Left cardiac atrium (tissue), 4 donors: Measurements from ENCODE around the gene SIM1. TPM values are rescaled to one million over a fixed set of nuclear protein-coding genes. Genes with fewer than 3 reads are reported as not detected.
"Not testable (repeated sequence)": the region's sequence is repeated elsewhere in the genome, so short reads cannot be mapped to it uniquely, and the experiment has no call there.

Experiments used
- ATAC-seq, 2 donors: fragments of 200-7000 bp; cut with Tn5 transposase; one replicate each; pipeline ENCODE4 v1.9.1; 2020; ENCODE audit warnings: mild to moderate bottlenecking in 2 of 2, moderate library complexity in 2 of 2
- DNase-seq: peaks from one replicate; pipeline ENCODE4 v3.0.0-alpha.2; 2020
- intact Hi-C, 2 donors: fragments of 100-400 bp; cut with DNase I; formaldehyde crosslinking; loops; one replicate each; pipeline versions ENCODE4 v1.14.1 to v1.15.1; 2022 to 2023
- total RNA-seq, 2 donors: library from RNA; stranded (reverse); fragmentation: NEBNext Ultra II Directional; extraction: Animal tissue kit (Norgen Biotek cat#: 25700); gene quantifications; one replicate each; pipeline ENCODE4 v1.2.1, GENCODE V29; 2021
- donor health status: DM: no; HTN: yes; CAD: no.
- donor health status: DM: no; HTN: yes; CAD: no; lungs with severe emphysema.
- donor health status: DM: yes; HTN: yes; CAD: no.
- donor health status: Dilated cardiomyopathy.

Gene SIM1
- total RNA-seq, 2 donors from 2014 or later = not detected

DNA sequence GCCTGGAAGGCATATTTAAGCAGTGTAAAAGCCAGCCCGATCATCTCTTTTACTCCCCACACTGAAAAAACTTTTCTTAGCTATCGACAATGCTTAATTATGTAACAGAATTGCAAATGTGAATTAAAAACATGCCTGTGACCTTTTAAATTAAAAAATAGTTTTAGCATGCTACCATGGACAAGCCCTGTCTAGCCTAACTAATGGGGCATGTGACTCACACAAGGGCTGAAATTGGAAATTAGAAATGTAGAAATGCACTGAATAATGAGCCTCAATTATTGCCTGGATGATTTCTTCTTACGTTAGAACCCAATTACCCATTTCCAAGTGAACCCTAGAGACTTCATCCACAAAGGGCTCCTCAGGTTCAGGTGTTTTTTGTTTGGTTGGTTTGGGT is 82.7 kb downstream of the SIM1 start:
- no peak for ATAC-seq
- intact Hi-C loops = no loop called here
- no peak for DNase-seq

DNA sequence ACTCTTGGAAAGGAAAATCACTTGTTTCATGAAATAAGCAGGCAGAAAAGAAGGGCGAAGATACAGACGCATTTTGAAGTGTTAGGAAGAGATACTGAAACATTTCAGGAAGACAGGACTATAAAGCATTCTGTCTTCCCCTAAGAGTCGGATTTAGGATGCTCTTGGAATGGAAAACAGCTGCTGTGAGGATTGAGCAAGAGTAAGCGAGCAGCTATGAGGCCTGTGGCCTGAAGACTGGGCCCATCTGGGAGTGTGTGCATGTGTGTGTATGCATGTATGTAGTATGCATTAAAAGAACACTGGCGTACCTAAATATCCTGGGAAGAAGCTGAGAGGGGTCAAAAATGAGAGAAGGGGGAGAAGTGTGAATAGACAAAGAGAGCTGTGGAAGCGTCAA is 83.6 kb downstream of the SIM1 start:
- ATAC-seq (no peak), DNase-seq (no peak)
- intact Hi-C loops = no loop called here

DNA sequence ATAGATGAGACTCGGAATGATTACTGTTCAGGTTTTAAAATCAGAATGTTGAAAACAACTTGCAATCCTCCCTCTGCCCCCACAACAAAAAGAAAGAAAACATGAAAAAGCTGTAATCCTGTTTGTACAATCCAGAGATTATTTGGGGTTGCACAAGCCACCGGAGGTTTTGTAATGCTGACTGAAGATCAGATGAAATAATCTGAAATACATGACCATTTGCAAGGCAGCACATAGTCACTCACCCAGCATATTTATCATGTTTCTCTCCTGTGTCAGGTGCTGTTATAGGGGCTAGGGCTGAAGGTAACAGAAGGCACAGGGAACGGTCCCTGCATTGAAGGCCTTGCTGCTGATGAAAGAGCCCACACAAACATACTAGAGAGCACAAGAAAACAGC is 85.3 kb downstream of the SIM1 start:
- intact Hi-C loops = no loop called here
- no peak for DNase-seq
- no peak for ATAC-seq

DNA sequence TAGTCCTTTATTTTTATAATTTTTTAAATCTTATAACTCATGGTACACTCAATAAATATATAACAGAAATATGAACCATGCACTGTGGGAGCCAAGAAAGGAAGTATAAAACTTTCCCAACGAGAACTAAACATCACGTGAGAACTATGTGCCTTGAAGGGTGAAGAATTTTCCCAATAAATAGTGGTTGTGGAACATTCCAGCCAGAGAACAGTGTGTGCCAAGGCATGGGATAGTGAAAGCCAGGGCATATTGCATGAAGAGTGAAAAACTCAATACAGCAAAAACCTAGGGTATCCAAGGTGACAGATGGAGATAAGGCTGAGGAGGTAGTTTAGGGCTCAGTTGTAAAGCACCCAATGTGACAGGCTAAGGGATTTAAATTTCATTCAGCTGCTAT is 86.1 kb downstream of the SIM1 start:
- ATAC-seq (no peak), DNase-seq (no peak)
- intact Hi-C loops = no loop called here

DNA sequence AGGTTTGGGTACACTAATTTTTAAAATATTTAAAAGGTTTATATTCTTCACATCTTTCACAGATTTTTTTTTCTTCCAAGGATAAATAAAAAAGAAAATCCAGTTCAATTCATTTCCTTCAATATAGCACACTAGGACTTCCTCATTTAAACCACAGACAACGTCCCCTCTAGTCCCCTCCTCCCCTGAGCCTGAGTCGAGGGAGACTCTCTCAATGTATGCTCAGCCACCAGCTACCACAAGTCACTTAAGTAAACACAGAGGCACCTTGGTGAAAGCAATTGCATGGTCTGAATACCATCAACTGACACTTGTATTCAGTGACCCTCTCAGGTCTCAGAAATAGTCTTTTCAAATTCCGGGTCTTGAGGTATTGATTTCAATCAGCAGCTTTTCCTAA is 88.6 kb downstream of the SIM1 start:
- intact Hi-C loops = no loop called here
- no peak for DNase-seq
- no peak for ATAC-seq

DNA sequence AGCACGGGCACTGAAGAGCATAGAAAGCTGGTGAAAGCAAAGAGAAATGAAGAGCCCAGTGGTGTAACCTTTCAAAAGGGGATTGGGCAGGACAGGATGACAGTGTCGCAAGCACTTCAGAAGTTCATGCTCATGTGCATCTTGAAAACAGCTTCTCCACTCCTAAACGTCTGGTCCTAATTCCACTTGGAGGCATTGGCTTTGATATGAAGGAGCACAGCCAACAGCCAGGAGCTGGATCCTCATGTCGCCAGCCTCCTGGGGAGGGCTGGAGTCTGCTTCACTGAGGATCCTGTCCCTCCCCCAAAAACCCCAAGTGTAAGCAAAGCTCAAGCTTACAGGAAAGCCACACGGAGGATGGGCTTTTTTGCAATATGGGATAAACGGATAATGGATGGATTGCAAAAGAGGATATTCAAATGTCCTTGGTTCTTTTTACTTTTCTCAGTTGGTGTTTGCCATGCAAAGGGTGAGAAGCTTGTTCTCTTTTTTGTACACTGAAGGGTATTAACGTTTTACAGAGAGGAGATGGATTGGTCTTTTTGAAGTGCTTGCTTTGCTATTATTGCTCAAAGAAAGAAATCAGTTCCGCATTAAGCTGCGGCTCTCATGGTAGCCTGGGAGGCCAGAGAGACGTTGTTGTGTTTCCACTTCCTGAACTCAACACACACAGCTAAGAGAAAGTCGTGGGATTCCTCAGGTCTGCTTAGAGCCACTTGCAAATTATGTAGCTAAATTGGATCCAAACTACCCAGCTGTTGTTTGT is 92.2 kb downstream of the SIM1 start:
- DNase-seq (no peak), ATAC-seq (no peak)
- intact Hi-C loops = no loop called here

DNA sequence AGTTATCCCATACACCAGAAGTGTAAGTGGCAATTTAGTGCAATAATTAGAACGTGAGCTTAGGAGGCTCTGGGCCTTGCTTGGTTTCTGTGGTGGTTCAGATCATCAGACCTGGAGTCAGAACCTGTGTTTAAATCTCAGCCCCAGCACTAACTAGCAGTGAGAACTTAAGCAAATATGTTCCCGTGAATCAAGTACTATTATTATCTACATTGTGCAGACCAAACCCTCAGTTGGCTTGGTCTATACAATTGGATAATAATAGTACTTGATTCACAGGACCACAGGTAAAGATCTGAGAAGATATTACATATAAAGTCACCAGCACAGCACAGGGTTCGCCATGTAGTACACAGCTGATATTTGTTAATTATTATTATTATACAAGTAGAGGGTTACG is 93.1 kb downstream of the SIM1 start:
- ATAC-seq (no peak), DNase-seq (no peak)
- intact Hi-C loops = no loop called here

DNA sequence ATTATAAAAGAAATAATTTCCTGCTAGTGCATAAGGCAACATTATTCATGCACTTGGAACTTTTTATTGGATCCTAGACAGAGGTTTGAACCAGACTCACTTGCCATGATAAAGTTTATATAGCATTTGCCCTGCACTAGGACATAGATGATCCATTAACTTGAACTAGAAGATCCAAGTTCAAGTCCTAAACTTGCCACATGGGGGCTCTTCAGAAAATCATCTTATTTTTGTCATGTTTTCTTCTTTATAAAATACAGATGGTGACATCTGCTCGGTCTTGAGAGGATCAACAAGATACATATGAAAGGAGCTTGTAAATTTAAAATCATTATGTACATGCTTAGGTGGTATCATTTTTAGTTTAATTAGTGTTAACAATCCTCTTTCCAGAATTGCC is 94.5 kb downstream of the SIM1 start:
- intact Hi-C loops = no loop called here
- DNase-seq (no peak), ATAC-seq (no peak)

DNA sequence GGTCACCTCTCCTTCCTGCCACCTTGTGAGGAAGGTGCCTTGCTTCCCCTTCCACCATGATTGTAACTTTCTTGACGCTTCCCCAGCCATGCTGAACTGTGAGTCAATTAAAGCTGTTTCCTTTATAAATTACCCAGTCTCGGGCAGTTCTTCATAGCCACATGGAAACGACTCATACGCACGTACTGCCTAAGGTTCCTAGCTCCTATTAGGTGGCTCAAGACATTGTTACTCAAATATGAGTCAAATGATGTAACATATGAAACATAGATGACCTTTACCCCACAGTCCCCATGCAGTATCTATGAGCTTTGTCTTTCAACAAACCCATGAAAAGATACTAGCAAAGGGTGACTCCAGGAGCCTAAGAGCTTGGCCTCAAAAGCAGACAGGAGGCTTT is 98.3 kb downstream of the SIM1 start:
- DNase-seq (no peak), ATAC-seq (no peak)
- intact Hi-C loops = no loop called here

DNA sequence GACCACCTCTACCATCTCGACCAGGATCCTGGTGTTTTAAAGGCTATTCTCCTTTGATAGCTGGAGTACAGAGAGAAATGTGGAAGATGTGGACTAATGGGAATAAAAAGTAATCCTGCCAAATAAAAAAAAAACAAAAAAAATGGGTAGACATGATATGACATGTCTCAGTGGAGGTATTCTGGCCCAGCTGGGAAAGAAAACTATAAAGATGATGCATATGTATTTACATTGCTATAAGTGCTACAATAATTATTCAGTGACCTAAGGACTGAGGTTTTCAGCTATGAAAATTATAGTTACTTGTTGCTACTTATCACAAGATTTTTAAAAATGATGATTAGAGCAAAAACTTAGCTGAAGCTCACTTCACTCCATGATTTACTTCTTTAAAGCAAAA is 101.1 kb downstream of the SIM1 start:
- no peak for DNase-seq
- no peak for ATAC-seq
- intact Hi-C loops = no loop called here

DNA sequence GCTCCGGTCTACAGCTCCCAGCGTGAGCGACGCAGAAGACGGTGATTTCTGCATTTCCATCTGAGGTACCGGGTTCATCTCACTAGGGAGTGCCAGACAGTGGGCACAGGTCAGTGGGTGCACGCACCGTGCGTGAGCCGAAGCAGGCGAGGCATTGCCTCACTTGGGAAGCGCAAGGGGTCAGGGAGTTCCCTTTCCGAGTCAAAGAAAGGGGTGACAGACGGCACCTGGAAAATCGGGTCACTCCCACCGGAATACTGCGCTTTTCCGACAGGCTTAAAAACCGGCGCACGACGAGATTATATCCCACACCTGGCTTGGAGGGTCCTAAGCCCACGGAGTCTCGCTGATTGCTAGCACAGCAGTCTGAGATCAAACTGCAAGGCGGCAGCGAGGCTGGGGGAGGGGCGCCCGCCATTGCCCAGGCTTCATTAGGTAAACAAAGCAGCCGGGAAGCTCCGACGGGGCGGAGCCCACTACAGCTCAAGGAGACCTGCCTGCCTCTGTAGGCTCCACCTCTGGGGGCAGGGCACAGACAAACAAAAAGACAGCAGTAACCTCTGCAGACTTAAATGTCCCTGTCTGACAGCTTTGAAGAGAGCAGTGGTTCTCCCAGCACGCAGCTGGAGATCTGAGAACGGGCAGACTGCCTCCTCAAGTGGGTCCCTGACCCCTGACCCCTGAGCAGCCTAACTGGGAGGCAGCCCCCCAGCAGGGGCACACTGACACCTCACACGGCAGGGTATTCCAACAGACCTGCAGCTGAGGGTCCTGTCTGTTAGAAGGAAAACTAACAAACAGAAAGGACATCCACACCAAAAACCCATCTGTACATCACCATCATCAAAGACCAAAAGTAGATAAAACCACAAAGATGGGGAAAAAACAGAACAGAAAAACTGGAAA is 109.7 kb downstream of the SIM1 start:
- ATAC-seq, intact Hi-C loops, DNase-seq: not testable (repeated sequence)

DNA sequence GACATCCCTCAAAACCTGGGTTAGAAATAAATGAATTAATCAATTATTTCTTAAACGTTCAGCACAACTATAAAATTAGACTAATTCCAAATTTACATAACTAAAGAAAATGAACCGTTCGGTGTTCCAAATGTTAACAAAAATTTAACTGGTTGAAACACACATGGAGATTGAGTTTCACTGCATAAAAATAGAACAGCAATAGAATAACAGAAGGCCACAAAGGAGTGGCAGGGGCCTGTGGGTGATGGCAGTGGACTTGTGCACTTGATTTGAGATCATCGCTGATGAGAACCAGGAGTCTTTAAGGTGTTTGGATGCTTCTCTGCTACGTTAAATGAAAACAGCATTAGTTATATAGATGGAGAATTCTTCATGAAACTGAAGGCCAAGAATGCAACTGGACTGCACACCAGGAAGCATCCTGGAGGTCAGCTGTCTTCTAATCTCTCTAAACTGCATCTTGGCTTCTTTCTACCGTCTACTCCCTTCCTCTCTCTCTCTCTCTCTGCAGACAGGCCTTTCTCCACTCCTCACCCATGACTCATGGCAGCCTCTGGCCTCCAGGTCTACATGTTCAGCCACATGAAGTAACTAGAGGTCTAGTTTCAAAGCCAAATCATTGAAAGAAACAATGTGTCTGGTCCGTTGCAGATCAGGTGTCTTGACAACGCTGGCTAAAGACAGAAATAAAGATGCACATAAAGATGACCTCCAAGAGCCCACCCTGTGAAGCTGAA is 111.3 kb downstream of the SIM1 start:
- ATAC-seq = peak in 1 of 2 donors; percentile 86
- no peak for DNase-seq
- intact Hi-C loops = no loop called here

DNA sequence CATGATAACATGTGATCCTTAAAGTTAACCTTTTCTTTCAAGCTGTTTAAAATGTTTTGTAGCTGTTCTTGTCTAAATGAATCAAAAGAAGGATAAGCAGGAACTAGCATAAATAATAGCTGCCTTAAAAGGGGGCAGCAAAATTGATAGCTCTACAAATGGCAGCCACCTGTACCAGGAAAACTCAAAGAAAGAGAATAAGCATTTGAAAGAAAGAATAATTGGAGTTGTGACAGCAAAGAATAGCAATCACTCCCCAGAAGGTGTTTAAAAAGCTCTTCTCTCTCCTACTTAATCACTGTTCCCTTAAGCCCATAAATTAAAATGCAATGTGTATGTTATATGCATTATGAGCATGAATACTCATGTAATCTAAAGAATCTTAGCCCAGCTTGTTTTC is 114.6 kb downstream of the SIM1 start:
- no peak for ATAC-seq
- intact Hi-C loops = no loop called here
- no peak for DNase-seq

DNA sequence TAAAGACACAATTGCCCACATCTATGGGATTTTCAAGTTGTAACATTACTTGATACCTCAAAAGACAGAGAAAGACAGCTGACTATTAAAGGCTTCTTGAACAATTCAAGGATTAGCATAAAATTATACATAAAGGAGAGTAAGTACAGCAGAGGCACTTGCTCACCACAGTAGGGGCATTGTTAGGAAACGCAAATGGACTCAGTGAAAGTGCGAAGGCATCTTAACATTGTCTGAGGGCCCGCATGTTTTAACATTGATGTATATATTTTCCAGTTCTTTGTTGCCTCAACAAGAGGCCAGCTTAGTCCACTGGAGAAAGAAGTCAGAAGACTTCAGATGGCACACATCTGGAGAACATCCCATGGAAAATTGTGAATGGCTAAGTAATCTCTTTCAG is 115.4 kb downstream of the SIM1 start:
- no peak for ATAC-seq
- intact Hi-C loops = no loop called here
- DNase-seq = no peak

DNA sequence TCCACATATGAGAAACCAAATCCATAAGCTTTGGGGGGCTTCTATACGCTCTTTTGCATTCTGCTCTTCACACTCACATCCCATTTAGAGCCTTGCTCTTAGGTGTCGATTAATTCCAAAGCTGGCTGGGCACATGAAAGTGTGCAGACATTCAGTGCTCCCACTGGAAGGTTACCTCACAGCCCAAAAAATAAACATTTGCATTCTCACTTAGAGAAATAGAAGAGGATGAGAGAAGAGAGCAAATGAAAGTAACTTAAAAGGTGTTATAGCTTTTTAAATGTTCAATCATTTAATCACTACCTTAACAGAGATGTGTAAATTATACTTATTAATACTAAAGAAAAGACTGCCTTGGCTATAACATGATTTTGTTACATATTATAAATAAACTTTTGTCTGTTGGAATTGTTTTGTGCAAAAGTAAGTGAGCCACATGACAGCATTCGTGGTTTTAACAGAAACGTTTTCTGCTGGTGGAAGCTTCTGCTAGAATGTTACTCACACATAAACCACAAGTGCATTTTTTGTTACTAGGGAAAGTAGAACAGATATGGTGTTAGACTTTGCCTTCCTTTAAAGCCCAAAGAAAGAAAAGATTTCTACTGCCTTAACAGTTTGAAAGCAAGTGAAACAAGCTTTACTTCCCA is 116.7 kb downstream of the SIM1 start:
- DNase-seq = no peak
- intact Hi-C loops = no loop called here
- ATAC-seq = no peak

DNA sequence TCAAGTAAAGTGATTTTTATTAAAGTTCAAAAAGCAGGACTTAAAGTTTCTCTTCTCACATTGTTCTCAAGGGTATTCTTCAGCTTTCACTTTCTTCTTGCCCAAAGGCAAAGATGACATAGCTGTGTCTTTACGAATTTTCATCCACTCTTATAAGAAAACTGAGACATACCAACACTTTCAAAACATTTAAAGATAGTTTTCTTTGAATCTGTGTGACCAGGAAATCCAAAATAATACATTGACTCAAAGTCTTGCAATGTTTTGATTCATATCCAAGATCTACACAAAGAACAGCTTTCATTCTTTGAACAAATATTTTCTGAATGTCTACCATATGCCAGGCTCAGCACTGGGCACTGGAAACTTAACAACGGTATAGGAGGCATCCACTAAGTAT is 117.9 kb downstream of the SIM1 start:
- ATAC-seq = no peak
- no peak for DNase-seq
- intact Hi-C loops = no loop called here

DNA sequence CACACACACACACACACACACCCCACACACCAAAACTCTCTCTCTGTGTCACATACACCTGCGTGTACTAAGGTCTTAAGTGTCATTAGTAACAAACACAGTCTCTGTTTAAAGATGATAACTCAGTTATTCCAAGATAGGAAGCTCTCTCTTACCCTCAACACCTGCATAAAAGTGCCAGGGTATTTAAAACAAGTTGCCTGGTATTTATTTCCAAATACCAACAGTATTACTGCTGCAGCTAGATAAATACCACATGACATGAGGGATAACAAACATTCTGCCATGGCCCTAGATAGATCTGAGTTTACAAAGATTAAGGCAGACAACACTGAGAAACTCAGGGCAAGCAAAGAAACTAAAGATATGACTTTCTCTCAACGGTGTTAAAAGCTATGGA is 118.5 kb downstream of the SIM1 start:
- intact Hi-C loops = no loop called here
- no peak for DNase-seq
- no peak for ATAC-seq

DNA sequence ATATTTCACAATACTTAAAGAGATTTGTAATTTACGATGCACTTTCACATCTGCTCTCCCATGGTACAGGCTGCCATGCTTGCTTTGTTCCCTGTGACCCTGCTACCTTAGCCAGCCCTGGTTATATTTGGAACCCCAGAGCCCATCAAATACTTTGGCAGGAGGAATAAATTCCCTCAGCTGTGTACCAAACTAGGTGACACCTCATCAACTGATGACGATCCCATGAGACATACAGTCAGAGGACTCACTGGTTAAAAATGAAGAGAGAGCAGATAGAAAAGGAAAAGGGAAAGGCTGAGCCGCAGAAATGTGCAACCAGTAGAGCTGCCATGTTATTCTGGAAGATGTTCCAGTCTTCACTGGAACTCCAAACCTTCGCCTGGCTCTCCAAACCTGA is 120.0 kb downstream of the SIM1 start:
- ATAC-seq (no peak), DNase-seq (no peak)
- intact Hi-C loops = no loop called here

DNA sequence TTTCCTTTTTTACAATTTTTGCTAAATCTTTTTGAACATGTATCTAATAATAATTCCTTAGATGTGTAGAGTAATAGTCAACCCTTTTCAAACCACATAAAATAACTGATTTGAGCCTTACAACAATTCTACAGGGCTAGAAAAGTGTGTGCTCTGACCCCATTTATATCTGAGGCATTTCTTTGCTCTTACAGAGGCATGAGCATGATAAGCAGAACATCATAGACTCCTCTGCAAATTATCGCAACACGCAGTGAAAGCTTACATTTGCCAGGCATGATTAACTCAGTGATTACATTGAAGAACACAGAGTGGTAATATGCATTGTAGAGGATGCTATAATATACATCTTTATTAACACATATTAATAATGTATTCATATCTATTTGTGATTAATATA is 120.4 kb downstream of the SIM1 start:
- DNase-seq (no peak), ATAC-seq (peak in 1 of 2 donors; percentile 22)
- intact Hi-C loops = no loop called here
